HEK293 (cell line): Measurements from ENCODE around the gene SELENOM.
"Not testable (repeated sequence)": the region's sequence is repeated elsewhere in the genome, so short reads cannot be mapped to it uniquely, and the experiment has no call there.

Experiments used
- CTCF ChIP-seq: fragments of 450-650 bp; formaldehyde crosslinking; IDR thresholded peaks from 2 replicates; pipeline ENCODE4 v1.5.1; 2016; ENCODE audit warnings: missing biosample characterization, missing genetic modification characterization
- MYNN ChIP-seq: fragments of 450-650 bp; formaldehyde crosslinking; IDR thresholded peaks from 2 replicates; pipeline ENCODE4 v1.5.1; 2016; ENCODE audit warnings: missing biosample characterization, missing genetic modification characterization, borderline replicate concordance
- REST ChIP-seq: fragments of 450-650 bp; formaldehyde crosslinking; IDR thresholded peaks from 2 replicates; pipeline ENCODE4 v1.5.1; 2016; ENCODE audit warnings: missing biosample characterization, missing genetic modification characterization
- ZNF114 ChIP-seq: fragments of 450-650 bp; formaldehyde crosslinking; IDR thresholded peaks from 2 replicates; pipeline ENCODE4 v1.5.0; 2017; ENCODE audit warnings: missing biosample characterization, missing genetic modification characterization
- ZNF121 ChIP-seq: fragments of 450-650 bp; formaldehyde crosslinking; IDR thresholded peaks from 2 replicates; pipeline ENCODE4 v1.5.1; 2016; ENCODE audit warnings: missing biosample characterization, missing genetic modification characterization

- TF ChIP-seq ZNF114 (tag by site-specific recombination); MYNN (tag by site-specific recombination); REST (tag by site-specific recombination); ZNF121; CTCF: not testable (repeated sequence)
Measured at GRCh38 chr22:31059663-31060062, 47.7 kb downstream of the SELENOM start.
